ENCODE measurements around the gene TBX10.
"Not testable (repeated sequence)": the region's sequence is repeated elsewhere in the genome, so short reads cannot be mapped to it uniquely, and the experiment has no call there.

DNA sequence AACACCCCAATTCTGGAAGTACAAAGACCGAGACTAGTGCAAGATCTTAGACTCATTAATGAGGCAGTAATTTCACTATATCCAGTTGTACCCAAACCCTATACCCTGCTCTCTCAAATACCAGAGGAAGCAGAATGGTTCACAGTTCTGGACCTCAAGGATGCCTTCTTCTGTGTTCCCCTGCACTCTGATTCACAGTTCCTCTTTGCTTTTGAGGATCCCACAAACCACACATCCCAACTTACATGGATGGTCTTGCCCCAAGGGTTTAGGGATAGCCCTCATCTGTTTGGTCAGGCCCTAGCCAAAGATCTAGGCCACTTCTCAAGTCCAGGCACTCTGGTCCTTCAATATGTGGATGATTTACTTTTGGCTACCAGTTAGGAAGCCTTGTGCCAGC, 15.8 kb downstream of the TBX10 start:
- TF ChIP-seq, protein P1, sequence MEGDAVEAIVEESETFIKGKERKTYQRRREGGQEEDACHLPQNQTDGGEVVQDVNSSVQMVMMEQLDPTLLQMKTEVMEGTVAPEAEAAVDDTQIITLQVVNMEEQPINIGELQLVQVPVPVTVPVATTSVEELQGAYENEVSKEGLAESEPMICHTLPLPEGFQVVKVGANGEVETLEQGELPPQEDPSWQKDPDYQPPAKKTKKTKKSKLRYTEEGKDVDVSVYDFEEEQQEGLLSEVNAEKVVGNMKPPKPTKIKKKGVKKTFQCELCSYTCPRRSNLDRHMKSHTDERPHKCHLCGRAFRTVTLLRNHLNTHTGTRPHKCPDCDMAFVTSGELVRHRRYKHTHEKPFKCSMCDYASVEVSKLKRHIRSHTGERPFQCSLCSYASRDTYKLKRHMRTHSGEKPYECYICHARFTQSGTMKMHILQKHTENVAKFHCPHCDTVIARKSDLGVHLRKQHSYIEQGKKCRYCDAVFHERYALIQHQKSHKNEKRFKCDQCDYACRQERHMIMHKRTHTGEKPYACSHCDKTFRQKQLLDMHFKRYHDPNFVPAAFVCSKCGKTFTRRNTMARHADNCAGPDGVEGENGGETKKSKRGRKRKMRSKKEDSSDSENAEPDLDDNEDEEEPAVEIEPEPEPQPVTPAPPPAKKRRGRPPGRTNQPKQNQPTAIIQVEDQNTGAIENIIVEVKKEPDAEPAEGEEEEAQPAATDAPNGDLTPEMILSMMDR (IDR thresholded peaks at IDR 0.05), result not testable (repeated sequence)
- not testable (repeated sequence) for TF ChIP-seq POLR2AphosphoS5 (IDR thresholded peaks at IDR 0.05; ENCODE audit: low read depth, low read length)
- TF ChIP-seq, protein P2, sequence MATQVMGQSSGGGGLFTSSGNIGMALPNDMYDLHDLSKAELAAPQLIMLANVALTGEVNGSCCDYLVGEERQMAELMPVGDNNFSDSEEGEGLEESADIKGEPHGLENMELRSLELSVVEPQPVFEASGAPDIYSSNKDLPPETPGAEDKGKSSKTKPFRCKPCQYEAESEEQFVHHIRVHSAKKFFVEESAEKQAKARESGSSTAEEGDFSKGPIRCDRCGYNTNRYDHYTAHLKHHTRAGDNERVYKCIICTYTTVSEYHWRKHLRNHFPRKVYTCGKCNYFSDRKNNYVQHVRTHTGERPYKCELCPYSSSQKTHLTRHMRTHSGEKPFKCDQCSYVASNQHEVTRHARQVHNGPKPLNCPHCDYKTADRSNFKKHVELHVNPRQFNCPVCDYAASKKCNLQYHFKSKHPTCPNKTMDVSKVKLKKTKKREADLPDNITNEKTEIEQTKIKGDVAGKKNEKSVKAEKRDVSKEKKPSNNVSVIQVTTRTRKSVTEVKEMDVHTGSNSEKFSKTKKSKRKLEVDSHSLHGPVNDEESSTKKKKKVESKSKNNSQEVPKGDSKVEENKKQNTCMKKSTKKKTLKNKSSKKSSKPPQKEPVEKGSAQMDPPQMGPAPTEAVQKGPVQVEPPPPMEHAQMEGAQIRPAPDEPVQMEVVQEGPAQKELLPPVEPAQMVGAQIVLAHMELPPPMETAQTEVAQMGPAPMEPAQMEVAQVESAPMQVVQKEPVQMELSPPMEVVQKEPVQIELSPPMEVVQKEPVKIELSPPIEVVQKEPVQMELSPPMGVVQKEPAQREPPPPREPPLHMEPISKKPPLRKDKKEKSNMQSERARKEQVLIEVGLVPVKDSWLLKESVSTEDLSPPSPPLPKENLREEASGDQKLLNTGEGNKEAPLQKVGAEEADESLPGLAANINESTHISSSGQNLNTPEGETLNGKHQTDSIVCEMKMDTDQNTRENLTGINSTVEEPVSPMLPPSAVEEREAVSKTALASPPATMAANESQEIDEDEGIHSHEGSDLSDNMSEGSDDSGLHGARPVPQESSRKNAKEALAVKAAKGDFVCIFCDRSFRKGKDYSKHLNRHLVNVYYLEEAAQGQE (IDR thresholded peaks at IDR 0.05; ENCODE audit: insufficient read depth in 1 of 2, low read depth in 2 of 2, low read length in 1 of 2), result not testable (repeated sequence)
